ENCODE measurements around the gene PTPRA. TPM values are rescaled to one million over a fixed set of nuclear protein-coding genes. Genes with fewer than 3 reads are reported as not detected.
"Not testable (repeated sequence)": the region's sequence is repeated elsewhere in the genome, so short reads cannot be mapped to it uniquely, and the experiment has no call there.

Gene PTPRA
- total RNA-seq, 1 experiment from 2014 or later: 33.0 TPM

DNA sequence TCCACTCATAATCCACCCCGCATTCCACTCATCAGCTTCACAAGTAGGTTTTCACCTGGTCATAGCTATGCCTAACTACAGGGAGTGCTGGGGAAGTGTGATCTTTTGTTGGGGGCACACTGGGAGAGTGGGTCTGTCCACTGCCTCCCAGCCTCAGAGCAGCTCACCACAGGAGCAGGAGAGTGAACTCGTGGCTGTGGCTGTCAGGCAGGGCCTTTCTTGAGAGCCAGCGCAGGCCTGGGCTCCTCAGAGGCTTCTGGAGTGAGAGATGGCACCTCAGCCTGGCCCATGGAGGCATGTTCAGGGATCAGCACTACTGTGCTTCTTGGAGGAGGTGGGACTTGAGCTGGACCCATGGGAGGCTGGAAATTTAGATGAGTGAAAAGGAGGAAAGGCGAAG lies 166.1 kb downstream of the PTPRA start:
- DNase-seq (ENCODE audit: extremely low read depth, low read depth): no peak

DNA sequence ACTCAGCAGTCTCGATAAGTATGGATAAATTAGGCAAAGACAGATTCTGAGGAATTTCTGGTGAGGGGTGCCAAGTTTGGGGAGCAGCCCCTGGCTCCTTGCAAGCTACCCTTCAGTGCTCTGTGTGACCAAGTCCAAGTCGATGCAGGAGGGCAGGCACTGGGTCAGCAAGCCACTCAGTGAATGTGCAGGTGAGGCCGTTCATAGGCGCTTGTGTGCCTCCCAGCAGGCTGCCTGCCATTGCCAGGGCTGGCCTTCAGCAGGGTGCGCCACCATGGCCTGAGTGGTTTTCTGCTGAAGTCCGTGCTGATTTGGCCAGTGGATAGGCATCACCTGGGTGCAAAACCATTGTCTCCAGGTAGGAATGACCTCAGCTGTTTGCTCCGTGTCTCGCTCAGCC lies 166.8 kb downstream of the PTPRA start:
- no peak for DNase-seq (ENCODE audit: extremely low read depth, low read depth)

- DNase-seq (ENCODE audit: extremely low read depth, low read depth): no peak
Measured at GRCh38 chr20:3041854-3042409, 168.7 kb downstream of the PTPRA start.

GRCh38 chr20:3042625-3043024 lies 169.3 kb downstream of the PTPRA start:
- DNase-seq (ENCODE audit: extremely low read depth, low read depth): no peak

- DNase-seq (ENCODE audit: extremely low read depth, low read depth): no peak
Measured at GRCh38 chr20:3043322-3043721, 170.0 kb downstream of the PTPRA start, which contains the start of gene GNRH2. Gene GNRH2, plus strand, starts transcription at chr20:3043622. Its CDS starts 793 bp downstream, at chr20:3044415.

DNA sequence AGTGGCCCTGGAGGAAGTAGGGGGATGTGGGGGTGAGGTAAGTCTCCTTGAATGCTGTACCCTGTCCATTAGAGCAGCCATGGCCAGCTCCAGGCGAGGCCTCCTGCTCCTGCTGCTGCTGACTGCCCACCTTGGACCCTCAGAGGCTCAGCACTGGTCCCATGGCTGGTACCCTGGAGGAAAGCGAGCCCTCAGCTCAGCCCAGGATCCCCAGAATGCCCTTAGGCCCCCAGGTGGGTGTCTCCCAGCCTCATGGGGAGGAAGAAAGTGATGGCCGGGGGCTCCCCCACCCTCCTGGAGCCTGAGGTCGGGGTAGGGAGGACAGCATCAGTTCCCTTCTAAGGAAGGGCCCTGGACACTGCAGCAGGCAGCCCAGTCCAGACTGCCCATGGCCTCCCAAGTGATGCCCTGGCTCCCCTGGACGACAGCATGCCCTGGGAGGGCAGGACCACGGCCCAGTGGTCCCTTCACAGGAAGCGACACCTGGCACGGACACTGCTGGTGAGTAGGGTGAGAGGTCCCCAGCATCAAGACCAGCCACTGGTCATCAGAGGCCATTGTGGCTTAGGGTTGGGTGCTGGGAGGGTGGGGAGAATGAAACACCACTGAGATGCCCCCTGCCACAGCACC lies 171.2 kb downstream of the PTPRA start:
- no peak for DNase-seq (ENCODE audit: extremely low read depth, low read depth)

DNA sequence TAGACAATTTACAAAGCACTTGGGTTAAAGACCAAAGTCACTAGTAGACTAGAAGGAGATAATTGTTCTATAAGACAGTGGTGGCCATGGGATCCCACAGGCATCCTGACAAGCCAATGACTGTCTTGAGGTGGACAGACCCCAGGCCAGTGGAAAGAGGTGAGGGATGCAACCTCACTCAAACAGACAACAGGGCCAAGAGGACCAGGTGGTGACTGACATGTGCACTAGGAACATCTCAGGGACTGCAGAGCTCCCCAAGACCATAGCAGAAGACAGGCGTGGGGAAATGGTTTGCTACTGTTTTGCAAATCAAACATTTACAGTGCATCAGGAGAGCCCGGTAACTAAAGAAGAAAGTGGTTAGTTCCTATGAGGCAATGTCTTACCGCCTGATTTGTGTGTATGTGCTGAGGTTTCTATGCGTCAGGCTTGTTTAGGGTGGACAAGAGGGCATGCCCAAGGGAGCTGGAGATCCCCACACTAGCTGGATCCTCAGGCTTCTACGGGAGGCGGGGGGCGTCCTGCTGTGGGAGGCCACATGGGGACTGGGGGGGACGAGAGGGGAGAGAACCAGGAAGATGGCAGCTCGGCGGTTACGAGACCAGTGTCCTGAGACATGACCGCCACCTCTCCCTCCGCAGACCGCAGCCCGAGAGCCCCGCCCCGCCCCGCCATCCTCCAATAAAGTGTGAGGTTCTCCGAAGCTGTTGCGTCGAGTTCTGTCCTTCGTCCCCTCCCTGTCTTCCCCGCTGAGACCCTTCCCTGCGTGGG lies 171.9 kb downstream of the PTPRA start:
- peak; percentile 63 for DNase-seq (ENCODE audit: extremely low read depth, low read depth)

DNA sequence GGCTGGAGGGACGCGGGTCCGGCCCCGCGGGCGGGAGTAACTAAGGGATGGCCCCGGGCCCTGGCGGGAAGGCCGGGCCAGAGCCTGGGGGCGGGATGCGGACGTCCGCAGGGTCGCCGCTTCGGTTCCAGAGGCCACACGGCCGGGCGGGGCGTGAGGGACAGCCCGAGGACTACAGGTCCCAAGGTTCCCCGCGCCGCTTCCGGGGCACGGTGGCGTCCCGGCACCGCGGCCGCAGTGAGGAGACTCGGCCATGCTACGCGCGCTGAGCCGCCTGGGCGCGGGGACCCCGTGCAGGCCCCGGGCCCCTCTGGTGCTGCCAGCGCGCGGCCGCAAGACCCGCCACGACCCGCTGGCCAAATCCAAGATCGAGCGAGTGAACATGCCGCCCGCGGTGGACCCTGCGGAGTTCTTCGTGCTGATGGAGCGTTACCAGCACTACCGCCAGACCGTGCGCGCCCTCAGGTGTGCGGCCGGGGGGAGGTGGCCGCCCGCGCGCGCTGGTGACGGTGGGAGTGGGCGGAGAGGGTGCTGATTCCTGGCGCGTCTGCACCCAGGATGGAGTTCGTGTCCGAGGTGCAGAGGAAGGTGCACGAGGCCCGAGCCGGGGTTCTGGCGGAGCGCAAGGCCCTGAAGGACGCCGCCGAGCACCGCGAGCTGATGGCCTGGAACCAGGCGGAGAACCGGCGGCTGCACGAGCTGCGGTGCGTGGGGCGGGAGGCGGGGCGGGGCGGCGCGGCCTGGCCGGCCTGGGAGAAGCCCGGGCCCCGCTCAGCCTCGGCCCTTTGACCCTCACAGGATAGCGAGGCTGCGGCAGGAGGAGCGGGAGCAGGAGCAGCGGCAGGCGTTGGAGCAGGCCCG lies 172.8 kb downstream of the PTPRA start, which contains the start of gene MRPS26:
Gene MRPS26 (plus strand): TSS at position 237 of the 861 bp plus-strand sequence. CDS start 17 bp downstream, at position 254.
- DNase-seq (ENCODE audit: extremely low read depth, low read depth): peak; percentile 82

DNA sequence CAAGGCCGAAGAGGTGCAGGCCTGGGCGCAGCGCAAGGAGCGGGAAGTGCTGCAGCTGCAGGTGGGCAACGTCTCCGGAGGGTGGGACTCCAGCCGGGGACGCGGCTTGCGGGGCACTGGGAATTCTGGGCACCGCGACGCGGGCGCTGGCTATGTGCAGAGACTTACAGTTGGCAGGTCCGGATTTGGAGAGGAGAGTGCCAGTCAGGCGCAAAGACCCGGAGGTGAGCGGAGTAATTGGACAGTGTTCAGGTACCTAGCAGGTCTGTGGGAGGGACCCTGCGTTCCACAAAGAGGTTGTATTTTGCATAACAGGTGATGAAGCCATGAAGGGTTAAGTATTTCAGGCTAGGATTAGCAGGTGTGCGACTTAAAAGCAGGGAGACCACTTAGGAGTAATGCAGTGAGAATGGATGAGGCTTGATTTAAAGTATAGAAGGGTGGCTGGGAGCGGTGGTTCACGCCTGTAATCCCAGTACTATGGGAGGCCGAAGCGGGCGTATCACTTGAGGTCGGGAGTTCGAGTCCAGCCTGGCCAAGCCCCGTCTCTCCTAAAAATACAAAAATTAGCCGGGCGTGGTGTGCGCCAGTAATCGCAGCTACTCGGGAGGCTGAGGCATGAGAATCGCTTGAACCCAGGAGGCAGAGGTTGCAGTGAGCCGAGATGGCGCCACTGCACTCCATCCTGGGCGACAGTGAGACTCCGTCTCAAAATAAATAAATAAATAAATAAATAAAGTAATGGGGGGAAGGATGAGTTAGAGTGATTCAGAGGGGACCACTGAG lies 173.6 kb downstream of the PTPRA start:
- no peak for DNase-seq (ENCODE audit: extremely low read depth, low read depth)

DNA sequence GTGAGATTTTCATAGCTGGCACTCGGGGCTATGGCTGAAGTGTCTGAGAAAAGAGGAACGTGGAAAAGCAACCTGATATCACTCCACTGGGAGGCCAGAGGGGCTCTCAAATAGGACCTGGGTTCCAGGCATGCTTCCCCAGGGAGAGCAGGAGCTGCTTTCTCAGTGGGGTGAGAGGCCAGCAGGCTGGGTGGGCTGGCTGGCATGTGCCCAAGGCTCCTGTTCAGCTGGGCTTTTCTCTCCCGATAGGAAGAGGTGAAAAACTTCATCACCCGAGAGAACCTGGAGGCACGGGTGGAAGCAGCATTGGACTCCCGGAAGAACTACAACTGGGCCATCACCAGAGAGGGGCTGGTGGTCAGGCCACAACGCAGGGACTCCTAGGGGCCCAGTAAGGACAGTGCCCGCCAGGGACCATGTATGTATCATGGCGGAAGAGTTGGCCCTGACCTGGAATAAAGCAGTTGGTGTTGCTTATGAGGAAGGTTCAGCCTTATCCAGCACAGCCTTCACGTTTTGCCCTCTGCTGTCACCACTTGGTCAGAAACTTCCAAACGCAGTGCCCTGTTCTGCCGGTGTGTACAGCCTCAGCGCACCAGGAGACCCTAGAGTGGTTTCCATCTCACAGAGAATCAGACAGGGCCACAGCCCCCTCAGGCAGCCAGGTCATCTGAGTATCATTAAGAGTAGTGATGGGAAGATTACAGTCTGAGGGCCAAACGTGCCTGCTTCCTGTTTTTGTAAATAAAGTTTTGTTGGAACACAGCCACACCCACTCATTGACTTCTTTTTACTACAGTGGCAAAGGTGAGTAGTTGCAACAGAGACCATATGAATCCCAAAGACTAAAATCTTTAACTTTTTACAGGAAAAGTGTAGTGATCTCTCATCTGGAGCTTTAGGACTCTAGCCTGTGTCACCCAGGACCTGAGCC lies 174.5 kb downstream of the PTPRA start:
- DNase-seq (ENCODE audit: extremely low read depth, low read depth): no peak

- no peak for DNase-seq (ENCODE audit: extremely low read depth, low read depth)
Measured at GRCh38 chr20:3051385-3052019, 178.2 kb downstream of the PTPRA start.

DNA sequence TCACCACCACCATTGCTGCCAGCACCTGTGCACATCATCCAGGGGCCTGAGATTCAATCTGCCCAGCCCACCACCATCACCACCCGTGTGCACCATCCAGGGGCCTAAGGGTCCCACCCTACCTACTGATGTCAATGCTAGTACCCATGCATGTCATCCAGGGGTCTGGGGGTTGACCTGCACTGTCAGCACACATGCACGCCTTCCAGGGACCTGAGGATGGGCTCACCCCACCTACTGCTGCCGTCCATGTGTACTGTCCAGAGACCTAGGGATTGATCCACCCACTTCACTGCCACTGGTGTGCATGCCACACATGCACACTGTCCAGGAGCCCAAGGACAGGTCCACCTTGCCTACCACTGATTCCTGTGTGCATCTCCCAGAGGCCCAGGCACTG lies 186.2 kb downstream of the PTPRA start:
- no peak for DNase-seq (ENCODE audit: extremely low read depth, low read depth)

- DNase-seq (ENCODE audit: extremely low read depth, low read depth): not testable (repeated sequence)
Measured at GRCh38 chr20:3064119-3064518, 190.8 kb downstream of the PTPRA start.

DNA sequence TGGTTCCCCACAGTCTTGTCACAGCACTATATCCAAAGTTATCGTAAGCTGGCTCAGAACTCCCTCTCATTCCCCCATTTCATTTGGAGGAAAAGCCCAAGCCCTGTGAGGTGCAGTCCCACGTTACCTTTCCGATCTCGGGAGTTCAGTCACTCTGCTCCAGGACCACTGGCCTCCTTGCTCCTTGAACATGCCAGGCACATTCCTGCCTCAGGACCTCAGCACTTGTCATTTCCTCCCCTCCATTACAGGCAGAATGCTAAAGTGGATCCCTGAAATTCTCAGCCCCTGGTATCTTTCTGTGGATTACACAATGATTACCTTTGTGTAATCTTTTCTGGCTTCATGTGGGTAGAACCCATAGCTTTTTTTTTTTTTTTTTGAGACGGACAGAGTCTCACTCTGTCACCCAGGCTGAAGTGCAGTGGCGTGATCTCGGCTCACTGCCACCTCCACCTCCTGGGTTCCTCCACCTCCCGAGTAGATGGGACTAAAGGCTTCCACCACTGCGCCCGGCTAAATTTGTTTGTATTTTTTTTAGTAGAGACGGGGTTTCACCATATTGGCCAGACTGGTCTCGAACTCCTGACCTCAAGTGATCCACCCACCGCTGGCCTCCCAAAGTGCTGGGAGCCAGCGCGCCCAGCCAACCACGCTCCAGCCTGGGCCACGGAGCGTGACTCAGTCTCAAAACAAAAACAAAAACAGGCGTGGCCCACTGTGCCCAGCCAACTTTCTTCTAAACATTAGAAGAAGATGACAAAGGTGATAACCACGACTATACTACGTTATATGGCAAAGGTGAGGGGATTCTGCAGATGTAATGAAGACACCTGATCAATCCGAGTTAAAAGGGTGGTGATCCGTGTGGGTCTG lies 194.1 kb downstream of the PTPRA start:
- peak; percentile 67 for DNase-seq (ENCODE audit: extremely low read depth, low read depth)

DNA sequence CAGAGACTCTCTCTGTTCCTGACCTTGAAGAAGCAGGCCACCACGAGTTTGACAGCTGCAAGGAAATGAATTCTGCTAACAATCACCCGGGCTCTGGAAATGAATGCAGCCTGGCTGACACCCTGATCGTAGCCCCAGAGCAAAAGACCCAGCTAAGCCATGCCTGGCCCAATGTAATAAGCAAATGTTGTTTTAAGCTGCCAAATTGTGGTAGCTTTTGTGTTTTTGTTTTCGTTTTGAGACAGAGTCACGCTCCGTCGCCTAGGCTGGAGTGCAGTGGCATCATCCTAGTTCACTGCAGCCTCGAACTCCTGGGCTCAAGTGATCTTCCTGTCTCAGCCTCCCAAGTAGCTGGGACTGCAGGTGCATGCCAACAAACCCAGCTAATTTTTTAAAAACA lies 194.8 kb downstream of the PTPRA start:
- DNase-seq (ENCODE audit: extremely low read depth, low read depth): no peak

DNA sequence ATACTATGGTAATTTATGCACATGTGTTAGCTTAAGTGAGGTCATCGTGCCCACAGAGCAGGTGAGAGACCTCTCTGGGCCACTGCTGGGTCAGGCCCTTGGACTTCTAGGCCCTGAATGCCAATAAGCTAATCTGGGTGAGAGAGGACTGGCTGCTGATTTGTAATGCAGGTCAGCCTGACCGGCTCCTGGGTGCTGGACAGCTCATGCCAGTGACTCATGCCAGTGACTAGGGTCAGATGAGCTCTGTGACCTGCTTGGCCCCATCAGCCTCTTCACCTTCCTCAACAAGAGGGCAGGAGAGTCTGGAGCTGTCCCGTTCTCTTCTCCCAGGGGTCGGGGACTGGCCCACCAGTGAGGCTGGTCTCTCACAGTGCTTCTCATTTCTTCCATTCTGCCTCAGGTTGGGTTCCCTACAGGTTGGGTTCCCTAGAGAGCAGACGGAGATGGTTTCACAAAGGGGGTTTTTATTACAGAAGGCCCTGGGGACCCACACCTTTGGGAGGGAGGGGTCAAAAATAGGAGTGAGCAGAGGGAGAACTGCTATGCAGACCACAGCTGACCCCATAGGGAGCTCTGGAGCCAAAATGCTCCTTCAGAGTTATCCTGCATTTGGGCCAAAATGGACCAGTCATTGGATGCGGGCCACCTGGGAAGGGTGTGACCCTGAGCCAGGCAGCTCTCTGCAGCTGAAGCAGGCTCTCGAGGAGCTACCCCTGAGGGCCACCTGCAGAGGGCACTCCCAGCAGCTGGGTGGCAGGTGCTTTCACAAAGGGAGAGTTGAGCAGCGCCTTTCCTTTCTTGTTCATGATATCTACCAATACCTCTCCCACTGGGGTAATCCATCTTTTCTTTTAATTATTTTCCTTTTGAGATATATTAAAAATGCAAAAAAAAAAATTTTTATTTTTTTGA lies 196.0 kb downstream of the PTPRA start:
- DNase-seq (ENCODE audit: extremely low read depth, low read depth): no peak
